GM13976 (cell line): Measurements from ENCODE around the gene CR1L.
"Not testable (repeated sequence)": the region's sequence is repeated elsewhere in the genome, so short reads cannot be mapped to it uniquely, and the experiment has no call there.

ENCODE experiments used
- DNase-seq: peaks from one replicate; pipeline ENCODE4 v3.0.0; 2012; ENCODE audit warnings: low spot score
- in situ Hi-C: fragments of 300-500 bp; cut with MboI; formaldehyde crosslinking; loops from one replicate; pipeline ENCODE4 v1.12.0; 2022; ENCODE audit warnings: low sequenced_read_pairs, mixed read lengths, inconsistent platforms; ENCODE audit not compliant: unreplicated experiment
- TF ChIP-seq, protein P1 (sequence below): IDR thresholded peaks from 2 replicates; pipeline ENCODE4 v1.5.1; 2012; ENCODE audit warnings: borderline replicate concordance, mild to moderate bottlenecking; ENCODE audit not compliant: insufficient read depth; ENCODE audit errors: extremely low read depth, missing control alignments, control extremely low read depth

Gene CR1L

DNA sequence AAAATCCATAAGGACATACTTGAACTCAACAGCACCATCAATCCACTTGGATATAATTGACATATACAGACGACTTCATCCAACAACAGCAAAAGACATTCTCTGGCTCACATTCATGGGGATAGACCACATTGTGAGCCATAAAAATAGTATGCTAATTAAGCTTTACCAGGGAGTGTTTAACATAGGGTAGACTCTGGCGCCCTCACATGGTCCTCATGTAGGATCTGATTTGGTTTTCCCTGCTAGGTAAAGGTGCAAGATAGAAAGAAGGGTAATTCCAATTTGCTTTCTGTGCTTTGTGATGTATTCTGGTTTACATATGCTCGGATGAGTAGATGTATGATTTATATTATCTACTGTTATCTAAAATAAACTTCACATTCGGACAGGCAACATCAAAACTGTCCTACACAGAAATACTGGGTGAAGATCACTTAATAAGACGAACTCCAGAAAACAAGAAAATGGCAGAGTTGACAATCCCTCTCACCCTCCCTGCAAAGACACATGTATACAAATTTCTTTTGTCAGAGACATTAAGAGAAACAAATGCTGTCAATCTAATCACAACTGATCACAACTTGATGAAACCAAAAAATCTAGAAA is 27.7 kb downstream of the CR1L start:
- in situ Hi-C loops = no loop called here
- TF ChIP-seq, protein P1, sequence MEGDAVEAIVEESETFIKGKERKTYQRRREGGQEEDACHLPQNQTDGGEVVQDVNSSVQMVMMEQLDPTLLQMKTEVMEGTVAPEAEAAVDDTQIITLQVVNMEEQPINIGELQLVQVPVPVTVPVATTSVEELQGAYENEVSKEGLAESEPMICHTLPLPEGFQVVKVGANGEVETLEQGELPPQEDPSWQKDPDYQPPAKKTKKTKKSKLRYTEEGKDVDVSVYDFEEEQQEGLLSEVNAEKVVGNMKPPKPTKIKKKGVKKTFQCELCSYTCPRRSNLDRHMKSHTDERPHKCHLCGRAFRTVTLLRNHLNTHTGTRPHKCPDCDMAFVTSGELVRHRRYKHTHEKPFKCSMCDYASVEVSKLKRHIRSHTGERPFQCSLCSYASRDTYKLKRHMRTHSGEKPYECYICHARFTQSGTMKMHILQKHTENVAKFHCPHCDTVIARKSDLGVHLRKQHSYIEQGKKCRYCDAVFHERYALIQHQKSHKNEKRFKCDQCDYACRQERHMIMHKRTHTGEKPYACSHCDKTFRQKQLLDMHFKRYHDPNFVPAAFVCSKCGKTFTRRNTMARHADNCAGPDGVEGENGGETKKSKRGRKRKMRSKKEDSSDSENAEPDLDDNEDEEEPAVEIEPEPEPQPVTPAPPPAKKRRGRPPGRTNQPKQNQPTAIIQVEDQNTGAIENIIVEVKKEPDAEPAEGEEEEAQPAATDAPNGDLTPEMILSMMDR = peak; percentile 59
- DNase-seq = peak; percentile 36

DNA sequence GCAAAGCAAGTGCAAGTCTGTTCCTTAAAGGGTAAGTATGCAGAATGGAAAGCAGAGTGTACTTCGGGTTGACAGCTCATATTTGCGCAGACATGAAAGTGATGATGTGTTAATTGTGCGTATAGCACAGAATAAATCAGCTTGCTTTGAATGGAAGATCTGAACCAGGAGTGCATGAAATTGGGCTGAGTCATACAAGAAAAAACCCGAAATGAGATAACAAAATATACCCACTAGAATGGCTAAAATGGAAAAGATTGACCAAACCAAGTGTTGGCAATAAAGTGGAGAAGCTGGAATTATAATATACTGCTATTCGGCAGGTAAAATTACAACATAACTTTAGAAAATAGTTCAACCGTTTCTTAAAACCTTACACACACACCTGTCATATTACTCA is 28.5 kb downstream of the CR1L start:
- in situ Hi-C loops = no loop called here
- TF ChIP-seq, protein P1 = no peak
- no peak for DNase-seq

DNA sequence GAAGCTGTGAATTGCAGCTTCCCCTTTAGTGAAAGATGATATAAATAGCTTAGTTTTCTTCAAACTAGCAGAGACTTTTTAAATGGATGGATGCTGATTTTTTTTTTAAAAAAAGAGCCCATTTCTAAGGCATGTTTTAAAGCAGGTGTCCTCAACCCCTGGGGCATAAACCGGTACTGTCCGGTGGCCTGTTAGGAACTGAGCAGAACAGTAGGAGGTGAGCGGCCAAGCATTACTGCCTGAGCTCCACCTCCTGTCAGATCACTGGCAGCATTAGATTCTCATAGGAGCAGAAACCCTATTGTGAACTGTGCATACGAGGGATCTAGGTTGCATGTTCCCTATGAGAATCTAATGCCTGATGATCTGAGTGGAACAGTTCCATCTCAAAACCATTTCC is 31.2 kb downstream of the CR1L start:
- DNase-seq = no peak
- in situ Hi-C loops = no loop called here
- TF ChIP-seq, protein P1 = no peak

DNA sequence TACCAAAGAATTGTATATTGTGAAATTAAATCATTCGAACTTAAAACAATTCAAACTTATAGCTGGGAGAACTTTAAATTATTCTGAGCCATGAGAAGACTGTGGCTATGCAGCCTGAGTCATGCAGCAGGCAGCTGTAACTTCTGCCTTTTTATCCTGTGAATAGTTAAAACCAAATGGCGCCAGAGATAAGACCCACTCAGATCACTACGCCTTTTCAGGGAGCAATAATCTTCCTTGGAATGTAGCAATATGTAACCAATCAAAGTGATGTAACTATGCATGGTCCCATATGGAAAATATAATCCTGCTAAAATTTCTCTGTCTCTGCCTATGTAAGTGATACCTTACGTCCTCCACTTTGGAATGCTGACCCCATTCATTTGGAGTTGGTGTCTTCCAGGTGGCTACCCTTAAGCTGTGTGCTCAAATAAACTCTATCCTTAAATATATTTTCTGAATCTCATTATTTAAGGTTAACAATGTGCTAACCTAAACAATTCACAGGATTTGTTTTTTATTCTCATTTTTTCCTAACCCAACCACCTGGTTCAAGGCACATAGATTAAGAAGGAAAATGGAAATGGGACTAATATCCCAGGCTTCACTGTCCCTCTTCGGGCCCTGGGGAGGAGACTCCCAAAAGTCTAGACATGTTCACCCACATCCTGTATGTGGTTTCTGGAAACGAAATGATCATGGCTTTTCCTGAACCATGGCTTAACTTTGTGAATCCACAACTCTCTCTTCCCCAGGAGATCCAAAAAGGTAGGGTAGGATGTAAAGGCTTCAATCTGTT is 35.9 kb downstream of the CR1L start:
- in situ Hi-C loops, DNase-seq: not testable (repeated sequence)

DNA sequence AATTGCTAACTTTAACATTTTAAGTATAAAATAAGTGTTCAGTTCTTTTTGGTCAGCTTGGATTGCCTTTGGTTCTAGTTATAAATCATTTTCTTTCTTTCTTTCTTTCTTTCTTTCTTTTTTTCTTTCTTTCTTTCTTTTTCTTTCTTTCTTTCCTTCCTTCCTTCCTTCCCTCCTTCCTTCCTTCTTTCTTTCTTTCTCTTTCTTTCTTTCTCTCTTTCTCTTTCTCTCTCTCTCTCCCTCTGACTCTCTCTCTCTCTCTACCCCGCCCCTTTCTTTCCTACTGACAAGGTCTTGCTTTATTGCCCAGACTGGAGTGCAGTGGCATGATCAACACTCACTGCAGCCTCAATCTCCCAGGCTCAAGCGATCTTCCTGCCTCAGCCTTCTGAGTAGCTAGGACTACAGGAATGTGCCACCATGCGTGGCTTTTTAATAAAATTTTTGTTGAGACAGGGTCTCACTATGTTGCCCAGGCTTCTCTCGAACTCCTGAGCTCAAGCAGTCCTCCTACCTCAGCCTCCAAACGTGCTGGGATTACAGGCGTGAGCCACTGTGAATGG is 38.0 kb downstream of the CR1L start:
- in situ Hi-C loops = not testable (repeated sequence)

DNA sequence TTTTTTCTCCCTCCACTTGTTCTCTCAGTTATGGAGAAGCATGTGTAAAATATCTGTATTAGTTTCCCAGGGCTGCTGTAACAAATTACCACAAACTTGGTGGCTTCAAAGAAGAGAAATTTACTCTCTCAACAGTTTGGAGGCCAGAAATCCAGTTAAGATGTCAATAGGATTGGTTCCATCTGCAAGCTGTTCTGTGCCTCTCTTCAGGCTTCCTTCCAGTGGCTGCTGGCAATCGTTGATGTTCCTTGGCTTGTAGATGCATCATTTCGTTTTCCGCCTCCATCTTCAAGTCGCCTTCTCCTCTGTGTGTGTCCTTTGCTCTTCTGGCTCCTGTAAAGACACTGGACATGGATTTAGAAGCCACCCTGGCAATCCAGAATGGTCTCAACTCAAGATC is 45.6 kb downstream of the CR1L start:
- DNase-seq, in situ Hi-C loops: not testable (repeated sequence)

More for the DNA sequence above, 38.0 kb downstream of the CR1L start:
- DNase-seq = not testable (repeated sequence)

DNA sequence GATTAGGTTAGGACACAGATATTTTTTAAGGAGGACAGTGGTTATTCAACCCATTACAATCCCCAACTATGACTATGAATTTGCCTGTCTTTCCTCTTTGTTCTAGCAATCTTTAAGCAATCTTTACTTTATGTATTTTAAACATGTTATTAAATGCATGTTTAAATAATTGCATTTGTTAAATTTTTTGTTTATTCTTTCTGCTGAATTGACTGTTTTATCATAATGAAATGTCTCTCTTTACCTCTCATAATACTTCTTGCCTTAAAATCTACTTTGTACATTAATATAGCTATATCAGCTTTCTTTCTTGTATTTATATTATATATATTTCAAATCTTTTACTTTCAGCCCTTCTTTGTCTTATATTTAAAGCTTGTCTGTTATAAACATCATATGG is 46.1 kb downstream of the CR1L start:
- no peak for DNase-seq
- in situ Hi-C loops = no loop called here
- TF ChIP-seq, protein P1 = no peak

DNA sequence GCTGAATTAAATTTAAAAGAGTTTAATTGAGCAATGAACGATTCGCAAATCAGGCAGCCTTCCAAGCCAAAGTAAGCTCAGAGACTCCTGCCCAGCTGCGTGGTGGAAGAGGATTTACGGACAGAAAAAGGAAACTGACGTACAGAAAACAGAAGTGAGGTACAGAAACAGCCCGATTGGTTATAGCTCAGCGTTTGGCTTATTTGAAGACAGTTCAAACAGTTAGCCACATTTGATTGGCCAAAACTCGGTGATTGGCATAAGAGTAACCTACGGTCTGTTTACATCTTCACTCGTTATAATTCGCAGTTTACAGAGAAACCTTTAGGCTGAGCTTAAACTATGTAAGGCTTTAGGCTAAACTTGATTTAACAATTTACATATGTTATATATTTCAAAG is 46.9 kb downstream of the CR1L start:
- TF ChIP-seq, protein P1 = no peak
- no peak for DNase-seq
- in situ Hi-C loops = no loop called here

DNA sequence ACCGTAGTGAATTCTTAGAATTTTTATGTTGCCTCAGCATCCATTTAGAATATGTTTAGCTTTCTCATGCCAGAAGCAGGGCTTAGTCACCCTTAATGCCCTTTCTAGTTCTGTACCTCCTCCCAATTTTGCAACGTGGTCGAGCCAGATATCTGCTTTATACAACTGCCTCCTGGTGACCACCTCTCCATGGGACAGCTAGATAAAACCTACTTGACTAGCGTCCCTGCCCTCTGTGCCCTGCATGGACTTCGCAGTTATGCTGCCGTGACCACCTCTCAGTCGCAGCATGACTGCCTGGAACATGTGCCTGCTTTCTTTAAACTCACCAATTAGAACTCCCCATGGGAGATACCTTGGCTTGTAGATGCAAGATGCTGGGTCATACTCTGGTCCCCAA is 47.4 kb downstream of the CR1L start:
- DNase-seq, in situ Hi-C loops: not testable (repeated sequence)
